OCI-LY1 (cell line): ENCODE measurements around the gene LSM2.

Experiments
- EZH2 ChIP-seq: fragments of 200-600 bp; sonication (generic), shearing (Covaris generic); IDR thresholded peaks from 2 replicates; pipeline ENCODE4 v1.8.0; 2017; ENCODE audit warnings: borderline replicate concordance, mixed run types, mild to moderate bottlenecking, antibody characterized with exemption, low read length, moderate library complexity, mixed read lengths
- TF ChIP-seq, protein P1 (sequence below): fragments of 200-600 bp; sonication (generic), shearing (Covaris generic); IDR thresholded peaks from 2 replicates; pipeline ENCODE4 v1.5.1; 2017; ENCODE audit warnings: mild to moderate bottlenecking, antibody characterized with exemption, low read length, moderate library complexity, mixed read lengths

DNA sequence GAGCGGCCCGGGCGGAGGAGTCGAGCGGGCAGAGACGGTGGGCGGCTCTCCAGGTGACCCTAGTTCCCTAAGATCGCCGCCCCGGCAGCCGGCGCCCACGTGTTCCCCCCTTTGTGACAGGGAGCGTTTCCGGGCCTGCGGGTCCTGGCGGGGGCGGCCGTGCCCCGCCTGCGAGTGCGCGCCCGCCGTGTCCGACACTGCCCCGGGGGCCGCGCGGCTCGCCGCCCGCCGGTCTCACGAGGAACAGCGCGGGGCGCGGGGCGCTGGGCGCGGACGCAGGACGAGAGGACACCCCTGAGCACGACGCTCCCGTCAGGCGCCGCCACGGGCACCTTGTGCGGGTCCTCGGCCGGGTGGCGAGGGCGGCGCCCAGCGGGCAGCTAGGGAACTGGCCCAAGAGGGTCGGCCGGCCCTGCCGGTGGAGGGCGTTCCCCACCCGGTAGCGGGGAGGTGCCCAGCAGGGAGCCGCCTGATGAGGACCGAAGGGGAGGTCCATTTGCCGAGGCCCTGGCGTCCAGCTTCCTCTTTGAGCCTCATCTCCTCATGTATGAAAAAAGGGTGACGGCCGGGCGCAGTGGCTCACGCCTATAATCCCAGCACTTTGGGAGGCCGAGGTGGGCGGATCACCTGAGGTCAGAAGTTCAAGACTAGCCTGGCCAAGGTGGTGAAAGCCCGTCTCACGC lies 11.0 kb downstream of the LSM2 start, which contains the start of gene VARS1:
- TF ChIP-seq, protein P1, sequence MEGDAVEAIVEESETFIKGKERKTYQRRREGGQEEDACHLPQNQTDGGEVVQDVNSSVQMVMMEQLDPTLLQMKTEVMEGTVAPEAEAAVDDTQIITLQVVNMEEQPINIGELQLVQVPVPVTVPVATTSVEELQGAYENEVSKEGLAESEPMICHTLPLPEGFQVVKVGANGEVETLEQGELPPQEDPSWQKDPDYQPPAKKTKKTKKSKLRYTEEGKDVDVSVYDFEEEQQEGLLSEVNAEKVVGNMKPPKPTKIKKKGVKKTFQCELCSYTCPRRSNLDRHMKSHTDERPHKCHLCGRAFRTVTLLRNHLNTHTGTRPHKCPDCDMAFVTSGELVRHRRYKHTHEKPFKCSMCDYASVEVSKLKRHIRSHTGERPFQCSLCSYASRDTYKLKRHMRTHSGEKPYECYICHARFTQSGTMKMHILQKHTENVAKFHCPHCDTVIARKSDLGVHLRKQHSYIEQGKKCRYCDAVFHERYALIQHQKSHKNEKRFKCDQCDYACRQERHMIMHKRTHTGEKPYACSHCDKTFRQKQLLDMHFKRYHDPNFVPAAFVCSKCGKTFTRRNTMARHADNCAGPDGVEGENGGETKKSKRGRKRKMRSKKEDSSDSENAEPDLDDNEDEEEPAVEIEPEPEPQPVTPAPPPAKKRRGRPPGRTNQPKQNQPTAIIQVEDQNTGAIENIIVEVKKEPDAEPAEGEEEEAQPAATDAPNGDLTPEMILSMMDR, result peak; percentile 68
- no peak for TF ChIP-seq EZH2
